H1 (cell line): ENCODE measurements around the gene ADAMTS3. TPM values are rescaled to one million over a fixed set of nuclear protein-coding genes. Genes with fewer than 3 reads are reported as not detected.

ENCODE experiments used
- CTCF ChIA-PET: fragments of 300-600 bp; sonication (Branson Sonifier 250); formaldehyde crosslinking; loops from one replicate; lab custom pipeline; 2021; ENCODE audit not compliant: partially characterized antibody; lab: Charles Lee
- POLR2A ChIA-PET: fragments of 300-600 bp; sonication (Branson Sonifier 250); formaldehyde crosslinking; loops from one replicate; lab custom pipeline; 2021; ENCODE audit warnings: inconsistent platforms; ENCODE audit not compliant: partially characterized antibody; lab: Charles Lee
- DNase-seq, 2 experiments: peaks; one replicate each; pipeline versions ENCODE4 v3.0.0 to v3.0.0-alpha.2; 2010 to 2022; ENCODE audit warnings: low spot score in 2 of 2, low read depth in 1 of 2, mixed read lengths in 1 of 2
- FAIRE-seq: peaks from 2 replicates; lab custom pipeline; 2011; peaks lifted over from hg19 to GRCh38; lab: Jason Lieb, UNC
- H2AFZ ChIP-seq: 2 replicates; pipeline ENCODE4 v1.8.1; 2012; ENCODE audit warnings: low read length, inconsistent platforms
- H2AK5ac ChIP-seq: 2 replicates; pipeline ENCODE4 v1.6.1; 2013; ENCODE audit warnings: low read depth, low read length
- H2BK120ac ChIP-seq: replicated peaks from 2 replicates; pipeline ENCODE3; 2013; ENCODE audit warnings: low read depth, low read length, inconsistent platforms
- H2BK12ac ChIP-seq: 2 replicates; pipeline ENCODE4 v1.6.1; 2013; ENCODE audit warnings: low read depth, low read length
- H2BK15ac ChIP-seq: 2 replicates; pipeline ENCODE4 v1.6.1; 2013; ENCODE audit warnings: low read length
- H2BK20ac ChIP-seq: 2 replicates; pipeline ENCODE4 v1.6.1; 2013; ENCODE audit warnings: low read length
- H2BK5ac ChIP-seq: 2 replicates; pipeline ENCODE4 v1.6.1; 2013; ENCODE audit warnings: low read depth, low read length
- H3K14ac ChIP-seq: 2 replicates; pipeline ENCODE4 v1.6.1; 2013; ENCODE audit warnings: inconsistent platforms; ENCODE audit not compliant: insufficient read length
- H3K18ac ChIP-seq: 2 replicates; pipeline ENCODE4 v1.6.1; 2013; ENCODE audit warnings: low read length; ENCODE audit errors: extremely low read depth
- H3K23ac ChIP-seq: 2 replicates; pipeline ENCODE4 v1.6.1; 2013; ENCODE audit warnings: inconsistent platforms; ENCODE audit not compliant: insufficient read length
- H3K23me2 ChIP-seq: 2 replicates; pipeline ENCODE4 v1.6.1; 2013; ENCODE audit warnings: low read depth, low read length
- H3K27ac ChIP-seq: 2 replicates; pipeline ENCODE4 v1.6.1; 2011; ENCODE audit warnings: low read depth, low read length, inconsistent platforms
- H3K27me3 ChIP-seq, 4 experiments: replicated peaks in 1 of 4; 1 replicate in 1 of 4; 2 replicates in 3 of 4; pipeline versions ENCODE4 v1.6.1 to v1.8.1; 2011 to 2013; ENCODE audit warnings: low read length in 3 of 4, mild to moderate bottlenecking in 3 of 4, inconsistent platforms in 2 of 4, mixed read lengths in 2 of 4, moderate library complexity in 1 of 4; ENCODE audit not compliant: control insufficient read depth in 3 of 4, insufficient read depth in 3 of 4; ENCODE audit errors: extremely low read depth in 1 of 4
- H3K36me3 ChIP-seq, 4 experiments: 2 replicates each; pipeline versions ENCODE4 v1.6.1 to v1.8.1; 2011 to 2013; ENCODE audit warnings: mild to moderate bottlenecking in 4 of 4, low read length in 3 of 4, moderate library complexity in 2 of 4, control low read depth in 1 of 4, inconsistent platforms in 1 of 4; ENCODE audit not compliant: insufficient read depth in 4 of 4, control insufficient read depth in 2 of 4
- H3K4ac ChIP-seq: replicated peaks from 2 replicates; pipeline ENCODE3; 2013; ENCODE audit warnings: low read length, low read depth, mixed read lengths, inconsistent platforms; ENCODE audit not compliant: insufficient read length
- H3K4me1 ChIP-seq, 4 experiments: replicated peaks in 1 of 4; 1 replicate in 1 of 4; 2 replicates in 3 of 4; pipeline versions ENCODE4 v1.6.1 to v1.8.1; 2011 to 2013; ENCODE audit warnings: low read length in 3 of 4, inconsistent platforms in 2 of 4, mixed read lengths in 1 of 4; ENCODE audit not compliant: insufficient read depth in 4 of 4, control insufficient read depth in 3 of 4
- H3K4me2 ChIP-seq, 2 experiments: 2 replicates each; pipeline versions ENCODE4 v1.6.1 to v1.8.1; 2011 to 2013; ENCODE audit warnings: low read depth in 2 of 2, low read length in 2 of 2, control low read depth in 1 of 2, inconsistent platforms in 1 of 2, mild to moderate bottlenecking in 1 of 2; ENCODE audit not compliant: insufficient read depth in 1 of 2
- H3K4me3 ChIP-seq, 4 experiments: fragments of 200-600, 300-600 bp in 1 of 4; sonication (generic), shearing (Covaris generic), sonication (Bioruptor Twin) in 1 of 4; 2 replicates each; pipeline versions ENCODE4 v1.5.1 to v1.8.1; 2011 to 2016; ENCODE audit warnings: low read length in 4 of 4, low read depth in 3 of 4, control low read depth in 2 of 4, inconsistent platforms in 2 of 4, mild to moderate bottlenecking in 2 of 4, mixed read lengths in 1 of 4, moderate library complexity in 1 of 4; ENCODE audit not compliant: insufficient read depth in 2 of 4; ENCODE audit errors: extremely low read depth in 1 of 4
- H3K56ac ChIP-seq: replicated peaks from 2 replicates; pipeline ENCODE3; 2013; ENCODE audit warnings: low read depth, mild to moderate bottlenecking, mixed read lengths, low read length, inconsistent platforms; ENCODE audit not compliant: insufficient read length
- H3K79me1 ChIP-seq: 2 replicates; pipeline ENCODE4 v1.6.1; 2013; ENCODE audit warnings: low read depth, low read length, control low read depth
- H3K79me2 ChIP-seq, 2 experiments: 2 replicates each; pipeline versions ENCODE4 v1.6.1 to v1.8.1; 2012 to 2013; ENCODE audit warnings: low read length in 2 of 2, mild to moderate bottlenecking in 2 of 2, inconsistent platforms in 1 of 2; ENCODE audit not compliant: insufficient read depth in 2 of 2, control insufficient read depth in 1 of 2
- H3K9ac ChIP-seq, 4 experiments: replicated peaks in 1 of 4; 1 replicate in 1 of 4; 2 replicates in 3 of 4; pipeline versions ENCODE4 v1.6.1 to v1.8.1; 2011 to 2013; ENCODE audit warnings: low read depth in 3 of 4, low read length in 3 of 4, control low read depth in 2 of 4, mild to moderate bottlenecking in 2 of 4, moderate library complexity in 2 of 4, inconsistent platforms in 1 of 4; ENCODE audit errors: extremely low read depth in 1 of 4
- H3K9me3 ChIP-seq, 2 experiments: 2 replicates each; pipeline versions ENCODE4 v1.6.1 to v1.8.1; 2012 to 2013; ENCODE audit warnings: mild to moderate bottlenecking in 2 of 2, moderate library complexity in 2 of 2, control low read depth in 1 of 2, inconsistent platforms in 1 of 2, low read depth in 1 of 2, low read length in 1 of 2, mixed read lengths in 1 of 2; ENCODE audit not compliant: insufficient read depth in 2 of 2
- H4K20me1 ChIP-seq, 2 experiments: replicated peaks in 1 of 2; 2 replicates each; pipeline versions ENCODE3 to v1.8.1; 2011 to 2013; ENCODE audit warnings: inconsistent platforms in 2 of 2, low read length in 2 of 2, mild to moderate bottlenecking in 1 of 2; ENCODE audit not compliant: insufficient read depth in 2 of 2, control insufficient read depth in 1 of 2
- H4K5ac ChIP-seq: 2 replicates; pipeline ENCODE4 v1.6.1; 2013; ENCODE audit warnings: low read length, low read depth, mixed read lengths, inconsistent platforms; ENCODE audit not compliant: insufficient read length
- H4K8ac ChIP-seq: 2 replicates; pipeline ENCODE4 v1.8.0; 2013; ENCODE audit warnings: mild to moderate bottlenecking, moderate library complexity, low read length, inconsistent platforms; ENCODE audit not compliant: insufficient read depth; ENCODE audit errors: extremely low read depth
- H4K91ac ChIP-seq: replicated peaks from 2 replicates; pipeline ENCODE3; 2013; ENCODE audit warnings: low read length, mixed read lengths, inconsistent platforms; ENCODE audit not compliant: insufficient read length
- BRCA1 ChIP-seq: IDR thresholded peaks from 2 replicates; pipeline ENCODE4 v1.6.1; 2012; ENCODE audit warnings: low read depth, low read length, improper control_type of control experiment
- SUZ12 ChIP-seq: fragments of 200-600 bp; sonication (generic); IDR thresholded peaks from 2 replicates; pipeline ENCODE4 v1.6.1; 2012; ENCODE audit warnings: mild to moderate bottlenecking, inconsistent platforms, low read length, moderate library complexity, mixed read lengths
- WGBS, 2 experiments: shearing (Covaris generic) in 1 of 2; methylation state at CpG; one replicate each; pipeline versions ENCODE4 v1.1.6 to v1.1.7; 2013 to 2015; ENCODE audit warnings: low lambda C conversion rate in 2 of 2, mixed read lengths in 2 of 2, inconsistent platforms in 1 of 2, low coverage in 1 of 2, missing lambda C conversion rate in 1 of 2; ENCODE audit not compliant: insufficient replicate concordance in 2 of 2, insufficient coverage in 1 of 2, insufficient read length in 1 of 2; ENCODE audit errors: extremely low coverage in 1 of 2, missing lambda C conversion rate in 1 of 2; 5-methylcytosine and 5-hydroxymethylcytosine counted together
- polyA plus RNA-seq, 7 experiments: library from polyadenylated mRNA; depleted of rRNA in 3 of 7; stranded (reverse) in 5 of 7; unstranded in 2 of 7; fragments of >200 nt in 5 of 7; fragments of 200-250 nt in 2 of 7; gene quantifications; 1 replicate in 5 of 7; 2 replicates in 1 of 7; 4 replicates in 1 of 7; pipeline versions ENCODE4 v1.2.1 to v1.2.3, GENCODE V29; 2011 to 2013; ENCODE audit warnings: missing spikeins in 2 of 7, mixed read lengths in 2 of 7
- total RNA-seq: library from RNA; stranded (reverse); fragmentation: NEBNext Ultra II Directional; extraction: Animal tissue kit (Norgen Biotek cat#: 25700); gene quantifications from 2 replicates; pipeline ENCODE4 v1.2.1, GENCODE V29; 2021

ADAMTS3 gene
- total and polyA plus RNA-seq, 2 of the 8 experiments (the other 6 are each of a cell fraction or from before 2014, with no cell fraction given): 1.3 to 3.4 TPM

- Histone ChIP-seq H3K14ac (no peak overlapping the region), H3K36me3 (no peaks in the 10 kb centered on the region), H4K5ac (no peak overlapping the region), H3K4me2 (no peak overlapping the region), H2AK5ac (no peak overlapping the region), H3K23ac (no peak overlapping the region), H3K4me1 (no peaks in the 10 kb centered on the region), H3K23me2 (no peaks in the 10 kb centered on the region), H2AFZ (no peak overlapping the region), H2BK20ac (no peak overlapping the region), H2BK120ac (no peak overlapping the region), H3K27ac (no peak overlapping the region), H3K4me3 (no peak overlapping the region), H3K9me3 (no peaks in the 10 kb centered on the region), H3K27me3 (no peaks in the 10 kb centered on the region), H3K79me1 (no peaks in the 10 kb centered on the region), H3K9ac (no peak overlapping the region), H2BK5ac (no peak overlapping the region), H3K4ac (no peak overlapping the region), H3K79me2 (no peaks in the 10 kb centered on the region), H4K20me1 (no peaks in the 10 kb centered on the region), H3K18ac (no peak overlapping the region), H2BK12ac (no peak overlapping the region), H4K8ac (no peak overlapping the region), H3K56ac (no peak overlapping the region), H4K91ac (no peak overlapping the region), H2BK15ac (no peak overlapping the region)
- ChIA-PET CTCF (interaction anchor here (1.1 kb wide), 1 partner anchor 128 kb away, joined by 4 read pairs; no protein-coding TSS in a partner anchor), POLR2A (no interaction called here)
- DNase-seq (no peak), FAIRE-seq (no peak)
- WGBS, 2 experiments: 95% methylated on average over 4 of the region's 4 CpGs; no CpG with 5 or more reads in 1 of the 2 experiments
- no peak for TF ChIP-seq BRCA1
- no peak for TF ChIP-seq SUZ12
Observed at GRCh38 chr4:72429397-72429889, 139.6 kb downstream of the ADAMTS3 start.
